DLD1 (cell line): ENCODE data around the gene PRPF6.
"Not testable (repeated sequence)": the region's sequence is repeated elsewhere in the genome, so short reads cannot be mapped to it uniquely, and the experiment has no call there.

Source experiments
- in situ Hi-C: cut with HindIII; loops from 2 replicates; pipeline ENCODE4 v1.10.0; 2017; ENCODE audit warnings: low sequenced_read_pairs

PRPF6 gene

DNA sequence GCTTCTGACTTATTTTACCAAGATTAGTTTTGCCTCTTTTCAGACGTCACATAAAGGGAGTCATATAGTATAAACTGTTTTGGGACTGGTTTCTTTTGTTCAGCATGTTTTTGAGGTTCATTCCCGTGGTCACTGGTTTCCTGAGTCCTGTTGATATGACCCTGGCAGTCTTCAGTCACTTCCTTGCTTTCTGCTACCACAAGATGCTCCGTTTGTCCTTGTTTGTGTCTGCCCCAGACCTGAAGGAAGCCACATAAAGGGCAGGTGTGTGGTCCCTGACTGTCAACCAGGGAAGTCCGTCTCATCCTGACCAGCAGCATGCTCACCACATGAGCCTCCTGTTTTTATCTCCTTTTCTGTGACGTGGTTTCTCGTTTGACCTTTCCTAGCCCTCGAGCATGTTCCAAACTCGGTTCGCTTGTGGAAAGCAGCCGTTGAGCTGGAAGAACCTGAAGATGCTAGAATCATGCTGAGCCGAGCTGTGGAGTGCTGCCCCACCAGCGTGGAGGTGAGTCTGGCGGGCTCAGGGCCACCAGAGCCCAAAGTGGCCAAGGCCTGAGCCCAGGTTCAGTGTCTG, 29.0 kb downstream of the PRPF6 start:
- in situ Hi-C loops: no loop called here

- in situ Hi-C loops: no loop called here
Measured at GRCh38 chr20:64010711-64011237, 29.8 kb downstream of the PRPF6 start.

DNA sequence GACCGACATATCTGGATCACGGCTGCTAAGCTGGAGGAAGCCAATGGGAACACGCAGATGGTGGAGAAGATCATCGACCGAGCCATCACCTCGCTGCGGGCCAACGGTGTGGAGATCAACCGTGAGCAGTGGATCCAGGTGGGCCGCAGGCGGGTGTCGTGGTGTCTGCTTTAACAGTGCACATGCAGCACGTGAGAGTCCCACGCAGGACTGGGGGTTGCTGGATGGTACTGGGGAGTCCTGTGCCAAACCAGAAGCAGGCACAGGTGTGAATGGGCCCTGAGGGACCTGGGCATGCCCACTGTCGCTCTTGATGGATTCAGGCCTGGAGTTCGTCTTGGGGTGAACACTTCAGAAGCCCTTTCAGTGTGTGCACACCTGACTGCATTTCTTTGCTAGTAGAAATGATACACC, 30.4 kb downstream of the PRPF6 start:
- in situ Hi-C loops: no loop called here

DNA sequence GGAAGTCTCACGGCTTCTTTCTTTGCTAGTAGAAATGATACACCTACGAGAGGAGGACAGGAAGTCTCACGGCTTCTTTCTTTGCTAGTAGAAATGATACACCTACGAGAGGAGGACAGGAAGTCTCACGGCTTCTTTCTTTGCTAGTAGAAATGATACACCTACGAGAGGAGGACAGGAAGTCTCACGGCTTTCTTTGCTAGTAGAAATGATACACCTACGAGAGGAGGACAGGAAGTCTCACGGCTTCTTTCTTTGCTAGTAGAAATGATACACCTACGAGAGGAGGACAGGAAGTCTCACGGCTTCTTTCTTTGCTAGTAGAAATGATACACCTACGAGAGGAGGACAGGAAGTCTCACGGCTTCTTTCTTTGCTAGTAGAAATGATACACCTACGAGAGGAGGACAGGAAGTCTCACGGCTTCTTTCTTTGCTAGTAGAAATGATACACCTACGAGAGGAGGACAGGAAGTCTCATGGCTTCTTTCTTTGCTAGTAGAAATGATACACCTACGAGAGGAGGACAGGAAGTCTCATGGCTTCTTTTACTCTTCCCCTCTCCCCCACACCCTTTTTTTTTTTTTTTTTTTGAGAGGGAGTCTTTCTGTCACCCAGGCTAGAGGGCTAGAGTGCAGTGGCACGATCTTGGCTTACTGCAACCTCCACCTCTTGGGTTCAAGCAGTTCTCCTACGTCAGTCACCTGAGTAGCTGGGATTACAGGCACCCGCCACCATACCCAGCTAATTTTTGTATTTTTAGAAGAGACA, 31.6 kb downstream of the PRPF6 start:
- in situ Hi-C loops: not testable (repeated sequence)

GRCh38 chr20:64015635-64016034, 34.7 kb downstream of the PRPF6 start:
- in situ Hi-C loops: no loop called here

- in situ Hi-C loops: no loop called here
Measured at GRCh38 chr20:64021124-64021975, 40.4 kb downstream of the PRPF6 start.

DNA sequence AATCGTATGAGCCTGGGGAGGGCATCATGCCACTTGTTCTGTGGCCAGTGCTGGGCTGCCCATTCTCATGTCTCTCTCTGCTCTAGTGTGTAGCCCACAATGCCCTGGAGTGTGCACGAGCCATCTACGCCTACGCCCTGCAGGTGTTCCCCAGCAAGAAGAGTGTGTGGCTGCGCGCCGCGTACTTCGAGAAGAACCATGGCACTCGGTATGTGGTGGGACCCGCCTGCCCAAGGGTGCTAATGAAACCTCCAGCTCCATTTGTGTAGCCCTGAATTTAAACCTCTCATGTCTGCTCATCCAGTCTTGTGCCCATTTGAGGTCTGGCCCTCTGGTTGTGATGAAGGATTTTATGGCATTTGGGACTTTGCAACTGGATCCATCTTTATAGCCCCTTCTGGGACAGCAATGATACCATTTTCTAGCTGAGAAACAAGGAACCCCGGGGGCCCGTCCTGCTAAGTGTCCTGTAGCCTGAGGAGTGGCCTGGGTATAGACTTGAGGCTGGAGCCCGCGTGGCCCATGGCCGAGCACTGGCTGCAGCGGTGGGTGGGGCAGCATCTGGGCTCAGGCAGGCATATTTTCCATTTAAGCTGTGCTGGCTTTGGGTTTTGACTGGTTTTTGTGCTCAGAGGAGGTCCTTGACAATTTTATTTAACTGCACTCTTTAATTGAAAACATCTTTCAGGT, 41.9 kb downstream of the PRPF6 start:
- in situ Hi-C loops: no loop called here

- in situ Hi-C loops: no loop called here
Measured at GRCh38 chr20:64023361-64024140, 42.6 kb downstream of the PRPF6 start.

DNA sequence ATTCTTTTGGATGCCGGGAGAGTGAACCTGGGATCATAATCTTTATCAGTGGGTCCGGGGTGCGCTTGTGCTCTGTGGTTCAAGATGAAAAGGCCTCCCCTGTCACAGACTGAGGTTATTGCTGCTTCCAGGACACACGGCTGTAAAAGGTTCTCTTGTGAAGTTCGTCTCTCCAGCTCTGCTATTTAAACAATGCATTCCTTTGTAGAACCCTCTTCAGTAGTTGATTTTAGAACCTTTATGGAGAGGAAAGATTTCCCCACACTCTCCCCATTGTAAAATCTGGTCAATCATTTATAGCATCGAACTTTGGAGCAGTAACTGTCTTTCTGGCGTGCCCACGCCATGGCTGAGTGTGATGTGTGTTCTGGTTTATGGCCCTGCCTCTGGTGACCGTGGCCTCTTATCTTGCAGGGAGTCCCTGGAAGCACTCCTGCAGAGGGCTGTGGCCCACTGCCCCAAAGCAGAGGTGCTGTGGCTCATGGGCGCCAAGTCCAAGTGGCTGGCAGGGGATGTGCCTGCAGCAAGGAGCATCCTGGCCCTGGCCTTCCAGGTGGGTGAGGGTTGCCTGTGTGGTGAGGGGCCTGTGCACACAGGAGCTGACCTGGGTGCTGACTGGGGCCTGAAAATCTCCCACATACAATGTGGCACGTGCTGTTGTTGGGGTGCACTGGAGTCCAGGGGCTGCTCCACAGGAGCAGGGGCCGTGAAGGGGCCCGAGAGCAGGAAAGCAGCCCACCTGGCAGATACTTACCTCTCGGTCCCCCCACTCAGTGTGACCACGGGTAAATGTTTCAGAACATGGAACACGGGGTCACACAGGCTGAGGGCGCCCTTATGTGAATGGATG, 43.4 kb downstream of the PRPF6 start:
- in situ Hi-C loops: no loop called here

DNA sequence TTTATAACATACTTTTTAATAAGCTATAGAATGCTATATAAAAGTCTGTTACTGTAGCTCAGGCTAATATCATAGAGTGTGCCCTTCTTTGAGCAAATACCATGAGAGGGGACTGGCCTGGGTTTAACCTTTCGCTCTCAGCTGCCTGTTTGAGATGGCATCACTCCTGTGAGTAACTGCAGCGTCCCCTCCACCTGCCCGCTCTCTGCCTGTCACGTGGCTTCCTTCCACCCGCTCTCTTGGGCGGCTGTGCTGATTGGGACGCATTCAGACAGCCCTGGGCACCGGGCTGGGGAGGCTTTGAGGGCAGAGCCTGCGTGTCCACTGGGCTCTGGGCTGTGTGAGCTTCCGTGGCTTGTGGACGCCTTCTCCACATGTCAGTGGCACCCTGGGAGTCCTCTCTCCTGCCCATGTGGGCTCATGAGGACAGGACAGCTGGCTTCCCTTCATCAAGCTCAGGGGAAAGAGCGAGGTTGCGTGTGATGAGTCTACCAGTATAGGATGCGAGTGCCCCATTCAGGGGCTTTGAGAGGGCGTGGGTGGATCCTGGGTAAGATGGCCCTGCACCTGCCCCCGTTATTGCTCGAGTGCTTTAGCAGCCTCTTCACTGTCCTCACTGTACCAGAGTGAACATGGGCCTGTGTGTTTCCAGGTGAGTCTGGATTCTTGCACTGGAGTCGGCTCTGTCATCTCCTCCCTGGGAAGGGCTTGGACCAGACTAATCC, 44.3 kb downstream of the PRPF6 start:
- in situ Hi-C loops: no loop called here

DNA sequence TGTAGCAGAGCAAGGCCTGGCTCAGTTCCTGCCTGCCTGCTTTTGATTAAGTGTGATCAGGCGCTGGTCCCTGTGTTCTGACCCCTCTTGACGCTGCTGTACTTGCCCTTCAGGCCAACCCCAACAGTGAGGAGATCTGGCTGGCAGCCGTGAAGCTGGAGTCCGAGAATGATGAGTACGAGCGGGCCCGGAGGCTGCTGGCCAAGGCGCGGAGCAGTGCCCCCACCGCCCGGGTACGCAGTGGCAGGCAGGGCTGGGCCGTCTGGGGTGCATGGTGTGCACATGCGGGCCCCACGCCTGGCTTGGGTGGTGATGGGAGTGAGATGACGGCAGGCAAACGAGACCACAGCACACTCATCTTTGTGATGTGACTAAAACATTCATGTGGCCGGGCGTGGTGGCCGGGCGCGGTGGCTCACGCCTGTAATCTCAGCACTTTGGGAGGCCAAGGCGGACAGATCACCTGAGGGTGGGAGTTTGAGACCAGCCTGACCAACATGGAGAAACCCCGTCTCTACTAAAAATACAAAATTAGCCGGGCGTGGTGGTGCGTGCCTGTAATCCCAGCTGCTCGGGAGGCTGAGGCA, 45.0 kb downstream of the PRPF6 start:
- in situ Hi-C loops: no loop called here

DNA sequence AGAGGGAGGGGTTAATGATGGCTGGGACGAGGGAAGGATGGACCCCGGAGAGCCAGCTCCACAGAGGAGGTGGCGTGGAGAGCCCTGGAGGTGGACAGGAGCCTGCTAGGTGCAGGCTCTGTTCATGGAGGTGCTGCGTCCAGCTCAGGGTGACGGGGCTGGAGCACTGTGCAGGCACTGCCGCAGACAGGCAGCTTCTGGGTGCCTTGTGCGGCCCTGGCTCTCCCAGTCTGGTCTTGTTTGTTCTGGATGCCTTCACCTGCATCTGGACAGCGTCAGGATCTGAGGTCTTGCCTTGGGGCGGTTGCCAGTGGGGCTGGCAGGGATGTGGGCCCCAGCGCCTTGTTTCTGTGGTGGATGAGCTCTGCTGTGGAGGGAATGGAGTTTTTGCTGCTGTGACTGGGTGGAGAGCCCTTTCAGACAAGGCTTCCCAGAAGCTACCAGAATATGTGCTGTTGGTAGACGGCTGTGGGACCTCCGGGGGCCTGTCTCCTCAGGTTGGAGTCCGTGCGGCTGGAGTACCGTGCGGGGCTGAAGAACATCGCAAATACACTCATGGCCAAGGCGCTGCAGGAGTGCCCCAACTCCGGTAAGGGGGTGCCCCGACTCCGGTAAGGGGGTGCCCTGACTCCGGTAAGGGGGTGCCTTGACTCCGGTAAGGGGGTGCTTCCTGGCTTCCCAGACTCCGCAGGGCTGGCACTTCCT, 47.2 kb downstream of the PRPF6 start:
- in situ Hi-C loops: no loop called here

DNA sequence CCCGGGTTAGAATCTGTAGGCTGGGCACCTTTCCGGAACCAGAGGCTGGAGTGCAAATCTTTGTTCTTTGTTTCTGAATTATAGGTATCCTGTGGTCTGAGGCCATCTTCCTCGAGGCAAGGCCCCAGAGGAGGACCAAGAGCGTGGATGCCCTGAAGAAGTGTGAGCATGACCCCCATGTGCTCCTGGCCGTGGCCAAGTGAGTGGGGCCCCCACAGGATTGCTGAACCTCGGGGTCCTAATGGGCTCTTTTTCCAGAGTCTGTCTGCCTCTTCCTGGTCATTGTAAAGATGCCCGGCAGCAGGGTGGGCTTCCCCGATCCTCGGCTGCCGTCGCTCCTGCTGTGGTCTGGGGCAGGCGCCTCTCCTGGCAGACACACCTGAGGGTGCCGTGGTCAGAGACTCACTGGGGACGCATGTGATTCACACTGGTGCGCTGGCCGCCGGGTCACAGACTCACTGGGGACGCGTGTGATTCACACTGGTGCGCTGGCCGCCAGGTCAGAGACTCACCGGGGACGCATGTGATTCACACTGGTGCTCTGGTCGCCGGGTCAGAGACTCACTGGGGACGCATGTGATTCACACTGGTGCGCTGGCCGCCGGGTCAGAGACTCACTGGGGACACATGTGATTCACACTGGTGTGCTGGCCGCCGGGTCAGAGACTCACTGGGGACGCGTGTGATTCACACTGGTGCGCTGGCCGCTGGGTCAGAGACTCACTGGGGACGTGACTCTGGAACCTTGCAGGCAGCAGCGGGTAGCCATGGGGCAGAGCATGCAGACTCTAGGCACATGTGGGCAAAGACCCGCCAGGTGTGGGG, 48.6 kb downstream of the PRPF6 start:
- in situ Hi-C loops: no loop called here

DNA sequence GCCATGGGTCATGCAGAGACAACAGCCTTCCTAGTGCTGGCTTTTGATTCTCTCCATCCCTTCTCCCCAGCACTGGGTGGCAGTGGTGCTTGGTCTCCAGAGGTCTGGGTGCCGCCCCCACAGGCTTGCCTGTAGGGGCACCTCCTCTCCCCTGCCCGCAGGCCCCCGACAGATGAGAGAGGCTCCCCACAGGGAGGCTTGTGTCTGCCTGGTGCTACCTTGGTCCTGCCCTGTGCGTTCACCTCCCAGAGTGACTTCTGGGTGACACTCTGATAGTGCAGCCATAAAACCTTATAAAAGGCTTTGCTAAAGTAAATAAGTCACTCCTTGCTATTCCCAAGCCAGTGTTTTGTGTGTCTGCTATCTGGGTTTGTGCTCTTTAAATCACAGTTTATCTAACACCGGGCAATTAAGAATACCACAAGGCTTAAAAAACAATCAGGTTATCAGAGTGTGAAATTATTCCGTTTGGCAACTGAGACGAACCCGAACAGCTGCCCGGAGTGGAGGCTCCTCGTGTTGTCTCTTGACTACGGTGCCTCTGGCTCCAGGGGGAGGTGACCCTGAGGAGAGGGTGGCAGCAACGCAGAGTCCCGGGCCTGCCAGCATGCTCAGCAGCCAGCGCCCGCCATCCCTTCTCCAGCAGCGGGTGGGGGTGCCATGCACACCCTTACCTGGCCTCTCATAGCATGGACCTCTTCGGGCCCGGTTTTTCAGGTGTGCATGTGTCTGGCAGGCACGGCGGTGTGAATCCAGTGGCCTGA, 49.6 kb downstream of the PRPF6 start:
- in situ Hi-C loops: no loop called here

DNA sequence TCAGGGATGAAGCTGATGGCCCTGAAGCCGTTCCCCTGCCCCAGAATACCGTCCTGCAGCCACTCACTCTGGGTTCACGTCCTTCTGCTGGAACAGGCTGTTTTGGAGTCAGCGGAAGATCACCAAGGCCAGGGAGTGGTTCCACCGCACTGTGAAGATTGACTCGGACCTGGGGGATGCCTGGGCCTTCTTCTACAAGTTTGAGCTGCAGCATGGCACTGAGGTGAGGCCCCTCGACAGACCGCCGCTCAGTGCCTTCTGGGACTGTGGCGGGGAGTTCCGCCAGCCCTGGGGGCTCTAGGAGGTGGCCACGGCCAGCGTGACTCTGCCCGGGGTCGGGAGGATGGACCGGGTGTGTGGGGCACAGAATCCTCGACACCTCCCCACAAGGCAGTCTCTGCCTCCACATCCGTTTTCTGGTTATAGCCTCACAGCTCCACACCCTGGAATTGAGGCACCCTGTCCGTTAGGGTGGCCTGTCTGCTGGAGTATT, 50.9 kb downstream of the PRPF6 start:
- in situ Hi-C loops: no loop called here
